ENCODE results near the gene TEX28.
"Not testable (repeated sequence)": the region's sequence is repeated elsewhere in the genome, so short reads cannot be mapped to it uniquely, and the experiment has no call there.

TEX28 gene

GRCh38 chrX:154294791-154295574 lies at the start of gene TEX28:
TSS of gene TEX28 (minus strand) at chrX:154295124. CDS start at chrX:154292117, 3,007 bp downstream.
- no peak for DNase-seq

GRCh38 chrX:154343620-154344019 lies 48.7 kb upstream of the TEX28 start:
- not testable (repeated sequence) for DNase-seq

GRCh38 chrX:154343063-154343462 lies 48.1 kb upstream of the TEX28 start:
- DNase-seq = not testable (repeated sequence)

GRCh38 chrX:154341399-154342298 lies 46.7 kb upstream of the TEX28 start:
- not testable (repeated sequence) for DNase-seq

- DNase-seq = no peak
These were observed 39.6 kb upstream of the TEX28 start for GRCh38 chrX:154334496-154334895.

GRCh38 chrX:154333837-154334271 lies 38.9 kb upstream of the TEX28 start:
- no peak for DNase-seq

GRCh38 chrX:154333116-154333515 lies 38.2 kb upstream of the TEX28 start:
- no peak for DNase-seq

- no peak for DNase-seq
These were observed 37.6 kb upstream of the TEX28 start for GRCh38 chrX:154332561-154332960.

- no peak for DNase-seq
These were observed 34.4 kb upstream of the TEX28 start for GRCh38 chrX:154329294-154329693.

- no peak for DNase-seq
These were observed 33.7 kb upstream of the TEX28 start for GRCh38 chrX:154328646-154329045.

- no peak for DNase-seq
These were observed 32.3 kb upstream of the TEX28 start for GRCh38 chrX:154327038-154327820.

GRCh38 chrX:154325541-154325940 lies 30.6 kb upstream of the TEX28 start:
- DNase-seq = no peak

- no peak for DNase-seq
These were observed 28.6 kb upstream of the TEX28 start for GRCh38 chrX:154323537-154323936.

- no peak for DNase-seq
These were observed 28.0 kb upstream of the TEX28 start for GRCh38 chrX:154322890-154323289.

GRCh38 chrX:154321594-154321993 lies 26.7 kb upstream of the TEX28 start:
- peak in 1 of 2 experiments; percentile 4 for DNase-seq

- no peak for DNase-seq
These were observed 26.2 kb upstream of the TEX28 start for GRCh38 chrX:154321152-154321551.

- no peak for DNase-seq
These were observed 25.5 kb upstream of the TEX28 start for GRCh38 chrX:154320406-154320805.

GRCh38 chrX:154317391-154317995 lies 22.6 kb upstream of the TEX28 start:
- peak; percentile 3 to 16 for DNase-seq

- DNase-seq = no peak
These were observed 20.5 kb upstream of the TEX28 start for GRCh38 chrX:154315416-154315815.

GRCh38 chrX:154313147-154313546 lies 18.2 kb upstream of the TEX28 start:
- DNase-seq = no peak

- DNase-seq = no peak
These were observed 17.2 kb upstream of the TEX28 start for GRCh38 chrX:154312116-154312515.

All from NCI-H446 (cell line).